Smooth muscle cell (in vitro differentiated cells): Measurements from ENCODE around the gene MKRN1. TPM values are rescaled to one million over a fixed set of nuclear protein-coding genes. Genes with fewer than 3 reads are reported as not detected.
"Not testable (repeated sequence)": the region's sequence is repeated elsewhere in the genome, so short reads cannot be mapped to it uniquely, and the experiment has no call there.

Experiments used
- DNase-seq: peaks from one replicate; lab custom pipeline; 2025; ENCODE audit not compliant: unreplicated experiment; lab: John Stamatoyannopoulos, UW
- H2AFZ ChIP-seq: fragments of 200-600 bp; sonication (generic); 2 replicates; pipeline ENCODE4 v1.6.0; 2016; ENCODE audit warnings: antibody characterized with exemption, low read depth, mild to moderate bottlenecking
- H3F3A ChIP-seq: fragments of 200-600 bp; sonication (generic); 2 replicates; pipeline ENCODE4 v1.6.0; 2017; ENCODE audit warnings: antibody characterized with exemption, low read depth
- H3K27ac ChIP-seq: fragments of 200-600 bp; sonication (generic); 2 replicates; pipeline ENCODE4 v1.5.1; 2016; ENCODE audit warnings: low read depth, mild to moderate bottlenecking
- H3K27me3 ChIP-seq: fragments of 200-600 bp; sonication (generic); 2 replicates; pipeline ENCODE4 v1.6.1; 2016; ENCODE audit warnings: low read depth, mild to moderate bottlenecking
- H3K36me3 ChIP-seq: fragments of 200-600 bp; sonication (generic); 2 replicates; pipeline ENCODE4 v1.5.1; 2016; ENCODE audit warnings: low read depth
- H3K4me1 ChIP-seq: fragments of 200-600 bp; sonication (generic); 2 replicates; pipeline ENCODE4 v1.5.1; 2016; ENCODE audit warnings: low read depth
- H3K4me2 ChIP-seq: fragments of 200-600 bp; sonication (generic); 2 replicates; pipeline ENCODE4 v1.6.0; 2016; ENCODE audit warnings: mild to moderate bottlenecking
- H3K4me3 ChIP-seq: fragments of 200-600 bp; sonication (generic); 2 replicates; pipeline ENCODE4 v1.5.1; 2016; ENCODE audit warnings: mild to moderate bottlenecking
- H3K79me2 ChIP-seq: fragments of 200-600 bp; sonication (generic); 2 replicates; pipeline ENCODE4 v1.6.0; 2016; ENCODE audit warnings: low read depth, mild to moderate bottlenecking
- H3K9ac ChIP-seq: fragments of 200-600 bp; sonication (generic); 2 replicates; pipeline ENCODE4 v1.6.0; 2016; ENCODE audit warnings: low read depth
- H3K9me3 ChIP-seq: fragments of 200-600 bp; sonication (generic); replicated peaks from 2 replicates; pipeline ENCODE4 v1.5.1; 2016; ENCODE audit warnings: low read depth
- H4K20me1 ChIP-seq: fragments of 200-600 bp; sonication (generic); 2 replicates; pipeline ENCODE4 v1.6.0; 2016; ENCODE audit warnings: low read depth
- CTCF ChIP-seq: fragments of 200-600 bp; sonication (generic); IDR thresholded peaks from 2 replicates; pipeline ENCODE4 v1.5.1; 2017; ENCODE audit warnings: borderline replicate concordance, mild to moderate bottlenecking, antibody characterized with exemption; ENCODE audit not compliant: insufficient read depth, poor library complexity, severe bottlenecking
- WGBS: methylation state at CpG from one replicate; pipeline ENCODE4 v1.1.7; 2016; ENCODE audit warnings: low lambda C conversion rate; 5-methylcytosine and 5-hydroxymethylcytosine counted together
- polyA plus RNA-seq: library from polyadenylated mRNA; unstranded; fragments of >200 nt; fragmentation: Nextera tagmentation; extraction: Ambion mirVana; gene quantifications from 2 replicates; pipeline ENCODE4 v1.2.1, GENCODE V29; 2016
- total RNA-seq: library from RNA; depleted of rRNA; stranded (reverse); fragments of >200 nt; gene quantifications from 2 replicates; pipeline ENCODE4 v1.2.3, GENCODE V29; 2014

MKRN1 gene
- total and polyA plus RNA-seq, 2 experiments from 2014 or later, result 50.2 to 52.4 TPM

GRCh38 chr7:140421521-140421920 lies 57.8 kb downstream of the MKRN1 start:
- Histone ChIP-seq H3K9me3 (no peaks in the 10 kb centered on the region), H3K36me3 (no peaks in the 10 kb centered on the region), H3K27ac (no peak overlapping the region), H3K79me2 (no peaks in the 10 kb centered on the region), H3K4me3 (no peak overlapping the region), H3K4me1 (no peaks in the 10 kb centered on the region), H2AFZ (no peak overlapping the region), H4K20me1 (no peaks in the 10 kb centered on the region), H3K4me2 (no peak overlapping the region), H3F3A (no peaks in the 10 kb centered on the region), H3K27me3 (no peaks in the 10 kb centered on the region), H3K9ac (no peak overlapping the region)
- 90% methylated on average over 2 of the region's 2 CpGs for WGBS
- TF ChIP-seq CTCF, result no peak
- no peak for DNase-seq

DNA sequence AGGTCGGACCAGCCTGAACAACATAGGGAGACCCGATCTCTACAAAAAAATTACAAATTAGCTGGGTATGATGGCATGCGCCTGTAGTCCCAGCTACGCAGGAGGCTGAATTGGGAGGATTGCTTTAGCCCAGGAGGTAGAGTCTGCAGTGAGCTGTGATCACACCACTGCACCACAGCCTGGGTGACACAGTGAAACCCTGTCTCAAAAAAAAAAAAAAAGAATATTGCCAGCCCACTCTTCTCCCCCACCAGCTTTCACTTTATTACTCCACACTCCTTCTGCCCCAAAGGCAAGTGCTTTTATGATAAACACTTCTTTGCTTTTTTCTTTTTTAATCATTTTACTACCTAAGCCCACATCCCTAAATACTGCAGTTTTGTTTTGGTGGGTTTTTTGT lies 60.7 kb downstream of the MKRN1 start:
- WGBS, result 96% methylated on average over 4 of the region's 4 CpGs
- H3F3A ChIP-seq, result no peaks in the 10 kb centered on the region
- no peak for DNase-seq
- no peaks in the 10 kb centered on the region for H3K79me2 ChIP-seq
- no peaks in the 10 kb centered on the region for H3K4me1 ChIP-seq
- H2AFZ ChIP-seq, result no peak overlapping the region
- H3K9me3 ChIP-seq, result no peaks in the 10 kb centered on the region
- no peak for TF ChIP-seq CTCF
- no peaks in the 10 kb centered on the region for H3K27me3 ChIP-seq
- no peaks in the 10 kb centered on the region for H4K20me1 ChIP-seq
- no peaks in the 10 kb centered on the region for H3K36me3 ChIP-seq
- H3K4me3 ChIP-seq, result no peak overlapping the region
- no peak overlapping the region for H3K27ac ChIP-seq
- H3K9ac ChIP-seq, result no peak overlapping the region
- H3K4me2 ChIP-seq, result no peak overlapping the region

DNA sequence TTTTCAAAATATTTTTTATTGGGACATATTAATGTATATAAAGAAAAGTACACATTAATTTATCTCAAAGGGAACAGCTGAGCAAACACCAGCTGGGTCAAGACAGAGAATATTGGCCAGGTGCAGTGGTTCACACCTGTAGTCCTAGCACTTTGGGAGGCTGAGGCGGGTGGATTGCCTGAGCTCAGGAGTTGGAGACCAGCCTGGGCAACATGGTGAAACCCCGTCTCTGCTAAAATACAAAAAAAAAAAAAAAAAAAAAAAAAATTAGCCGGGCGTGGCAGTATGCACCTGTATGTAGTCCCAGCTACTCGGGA lies 61.2 kb downstream of the MKRN1 start:
- not testable (repeated sequence) for H2AFZ ChIP-seq, H3K27me3 ChIP-seq, H4K20me1 ChIP-seq, H3K4me1 ChIP-seq, H3K9me3 ChIP-seq, H3K36me3 ChIP-seq, H3K27ac ChIP-seq, H3K4me3 ChIP-seq, DNase-seq, H3K4me2 ChIP-seq, H3F3A ChIP-seq, H3K79me2 ChIP-seq, H3K9ac ChIP-seq
- WGBS, result 87% methylated on average over 5 of the region's 5 CpGs

DNA sequence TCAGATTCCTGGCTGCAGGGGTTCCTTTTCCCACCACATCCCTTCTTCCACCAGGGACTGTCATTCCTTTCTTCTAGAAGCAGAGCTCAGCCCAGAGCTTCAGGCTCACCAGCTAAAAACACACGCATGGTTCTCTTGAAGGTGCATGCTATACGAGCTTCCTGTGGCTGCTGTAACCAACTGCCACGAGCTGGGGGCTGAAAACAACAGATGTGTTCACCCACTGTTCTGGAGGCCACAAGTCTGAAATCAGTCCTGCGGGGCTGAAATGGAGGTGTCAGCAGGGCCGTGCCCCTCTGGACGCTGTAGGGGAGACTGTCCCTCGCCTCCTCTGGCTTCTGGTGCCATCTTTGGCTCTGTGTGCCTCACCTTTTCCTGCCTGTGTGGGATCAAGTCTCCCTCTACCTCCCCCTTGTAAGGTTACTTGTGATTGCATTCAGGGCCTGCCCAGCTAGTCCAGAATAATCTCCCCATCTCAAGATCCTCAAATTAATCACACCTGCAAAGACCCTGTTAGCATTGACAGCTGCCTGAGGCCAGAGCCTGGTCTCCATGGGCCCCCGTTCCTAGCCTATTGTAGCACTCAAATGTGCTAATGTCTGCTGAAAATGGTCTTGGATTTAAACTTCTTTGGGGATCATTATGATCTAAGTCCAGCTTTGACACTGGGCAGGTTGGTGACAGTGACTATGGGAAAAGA lies 61.7 kb downstream of the MKRN1 start:
- Histone ChIP-seq H3F3A (no peaks in the 10 kb centered on the region), H3K79me2 (no peaks in the 10 kb centered on the region), H3K4me2 (no peak overlapping the region), H3K27me3 (no peaks in the 10 kb centered on the region), H3K9me3 (no peaks in the 10 kb centered on the region), H3K27ac (no peak overlapping the region), H3K4me3 (no peak overlapping the region), H3K9ac (no peak overlapping the region), H2AFZ (no peak overlapping the region), H3K4me1 (no peaks in the 10 kb centered on the region), H3K36me3 (no peaks in the 10 kb centered on the region), H4K20me1 (no peaks in the 10 kb centered on the region)
- no peak for DNase-seq
- no peak for TF ChIP-seq CTCF
- WGBS, result 94% methylated on average over 8 of the region's 8 CpGs
